Naive B cell (primary cell): ENCODE results near the gene AHI1. TPM values are rescaled to one million over a fixed set of nuclear protein-coding genes. Genes with fewer than 3 reads are reported as not detected.
"Not testable (repeated sequence)": the region's sequence is repeated elsewhere in the genome, so short reads cannot be mapped to it uniquely, and the experiment has no call there.

Experiments used
- ATAC-seq, 2 donors: fragments of 150-1000 bp; cut with Tn5 transposase; 2 replicates each; pipeline ENCODE4 v1.10.0; 2021; ENCODE audit warnings: low read depth in 2 of 2, mild to moderate bottlenecking in 2 of 2, moderate library complexity in 2 of 2
- DNase-seq: peaks from one replicate; pipeline ENCODE4 v3.0.0; 2022
- H3K27ac Mint-ChIP-seq, 6 donors: one replicate each; pipeline ENCODE4 v1.8.0; 2020 to 2022; ENCODE audit warnings: mild to moderate bottlenecking in 6 of 6, mixed read lengths in 6 of 6, moderate library complexity in 5 of 6, inconsistent platforms in 2 of 6
- H3K27me3 Mint-ChIP-seq, 3 donors: one replicate each; pipeline ENCODE4 v1.8.0; 2021 to 2022; ENCODE audit warnings: mixed read lengths in 3 of 3, mild to moderate bottlenecking in 1 of 3
- H3K36me3 Mint-ChIP-seq, 2 donors: one replicate each; pipeline ENCODE4 v1.8.0; 2020 to 2022; ENCODE audit warnings: mixed read lengths in 2 of 2, inconsistent platforms in 1 of 2, mild to moderate bottlenecking in 1 of 2
- H3K4me1 Mint-ChIP-seq, 3 donors: one replicate each; pipeline ENCODE4 v1.8.0; 2020 to 2022; ENCODE audit warnings: mixed read lengths in 3 of 3, inconsistent platforms in 1 of 3, mild to moderate bottlenecking in 1 of 3, moderate library complexity in 1 of 3
- H3K4me3 Mint-ChIP-seq, 8 donors: one replicate each; pipeline ENCODE4 v1.8.0; 2020 to 2022; ENCODE audit warnings: mild to moderate bottlenecking in 8 of 8, mixed read lengths in 8 of 8, moderate library complexity in 8 of 8, inconsistent platforms in 2 of 8
- H3K9me3 Mint-ChIP-seq, 7 donors: one replicate each; pipeline ENCODE4 v1.8.0; 2020 to 2022; ENCODE audit warnings: mixed read lengths in 7 of 7, mild to moderate bottlenecking in 5 of 7, inconsistent platforms in 2 of 7, moderate library complexity in 1 of 7
- polyA plus RNA-seq, 6 donors: library from polyadenylated mRNA; unstranded; fragments of 300-500 nt; fragmentation: Illumina TruSeq; gene quantifications; one replicate each; pipeline ENCODE4 v1.2.3, GENCODE V29; 2021; ENCODE audit warnings: low read depth in 6 of 6

The AHI1 gene
- polyA plus RNA-seq, 6 donors from 2014 or later = 2.5 to 7.8 (median 6.1) TPM; not detected in 1

DNA sequence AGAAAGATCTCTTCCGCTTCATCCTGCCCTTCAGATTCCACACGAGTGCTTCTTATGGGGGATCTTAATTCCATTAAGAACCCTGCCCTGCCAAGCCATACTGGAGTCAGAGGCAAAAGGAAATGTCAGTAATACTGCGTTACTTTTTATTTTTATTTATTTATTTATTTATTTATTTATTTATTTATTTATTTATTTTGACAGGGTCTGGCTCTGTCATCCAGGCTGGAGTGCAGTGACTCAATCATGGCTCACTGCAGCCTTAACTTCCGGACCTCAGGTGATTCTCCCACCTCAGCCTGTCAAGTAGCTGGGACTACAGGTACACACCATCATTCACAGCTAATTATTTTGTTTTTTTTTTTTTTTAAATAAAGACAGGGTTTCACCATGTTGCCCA lies 236.9 kb downstream of the AHI1 start:
- Mint-ChIP-seq H3K4me1 (peaks cover 0 to 3% (median 0%) of the 10 kb centered on the region in 3 donors), H3K36me3 (peaks cover 0 to under 1% of the 10 kb centered on the region in 2 donors), H3K27me3 (peaks cover 7 to 11% (median 7%) of the 10 kb centered on the region in 3 donors), H3K4me3 (no peak overlapping the region), H3K27ac (no peak overlapping the region), H3K9me3 (no peaks in the 10 kb centered on the region)
- ATAC-seq (no peak), DNase-seq (no peak)

GRCh38 chr6:135258970-135259369 lies 238.6 kb downstream of the AHI1 start:
- H3K4me1 Mint-ChIP-seq = no peaks in the 10 kb centered on the region
- no peak overlapping the region for H3K4me3 Mint-ChIP-seq
- H3K36me3 Mint-ChIP-seq = no peaks in the 10 kb centered on the region
- peaks cover 7 to 11% (median 7%) of the 10 kb centered on the region in 3 donors for H3K27me3 Mint-ChIP-seq
- no peak for DNase-seq
- no peak for ATAC-seq
- H3K9me3 Mint-ChIP-seq = no peaks in the 10 kb centered on the region
- no peak overlapping the region for H3K27ac Mint-ChIP-seq

DNA sequence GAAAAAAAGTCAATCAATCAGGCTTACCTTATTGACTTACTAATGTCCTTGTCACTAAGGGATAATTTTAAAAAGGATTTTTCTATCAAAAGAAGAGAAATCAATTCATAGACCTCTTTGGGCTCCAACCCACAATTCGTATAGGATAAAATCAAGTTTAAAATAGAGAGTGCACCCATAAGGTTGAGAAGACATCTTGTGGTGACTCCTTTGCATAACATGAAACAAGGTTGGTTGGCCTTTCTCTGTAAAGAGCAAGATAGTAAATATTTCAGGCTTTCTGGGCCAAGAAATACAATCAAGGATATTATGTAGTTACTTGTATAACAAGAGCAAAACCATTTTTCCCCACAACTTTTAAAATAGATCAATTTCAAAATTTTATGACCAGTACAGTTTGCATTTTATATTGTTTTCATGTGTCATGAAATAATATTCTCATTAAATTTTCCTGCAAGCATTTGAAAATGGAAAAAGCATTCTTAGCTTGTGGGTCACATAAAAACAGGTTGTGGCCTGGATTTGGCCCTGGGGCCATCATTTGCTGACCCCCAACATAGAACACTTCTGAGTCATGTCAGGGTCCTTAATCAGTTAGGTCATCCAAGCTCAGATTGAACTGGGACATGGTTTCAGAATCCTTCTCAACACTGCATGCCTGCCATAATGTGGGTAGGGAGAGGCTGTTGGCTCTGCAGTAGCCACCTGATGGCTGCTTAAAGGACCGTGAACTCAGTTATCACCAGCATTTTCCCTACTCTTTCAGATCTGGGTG lies 239.7 kb downstream of the AHI1 start:
- Mint-ChIP-seq H3K4me1 (no peaks in the 10 kb centered on the region), H3K4me3 (no peak overlapping the region), H3K9me3 (no peaks in the 10 kb centered on the region), H3K27ac (no peak overlapping the region), H3K36me3 (no peaks in the 10 kb centered on the region), H3K27me3 (peaks cover 3 to 11% (median 7%) of the 10 kb centered on the region in 3 donors)
- DNase-seq = no peak
- no peak for ATAC-seq

DNA sequence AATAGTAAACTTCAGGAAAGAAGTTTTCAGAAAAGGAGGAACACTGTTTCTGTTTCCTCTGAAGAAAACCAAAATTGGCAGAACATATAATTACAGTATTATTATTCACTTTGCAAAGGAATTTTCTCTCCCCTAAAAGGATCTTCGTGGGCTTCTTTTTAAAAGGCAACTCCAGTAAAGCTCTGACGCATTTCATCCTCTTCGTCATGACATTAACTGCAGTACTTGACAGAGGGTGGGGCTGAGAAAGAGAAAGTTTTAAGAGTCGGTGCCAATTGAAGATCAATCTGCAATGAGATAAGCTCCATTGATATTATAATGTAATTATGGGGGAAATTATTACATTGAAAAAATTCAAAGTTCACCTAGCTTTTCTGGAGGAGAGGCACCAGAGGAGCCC lies 240.7 kb downstream of the AHI1 start:
- Mint-ChIP-seq H3K27ac (no peak overlapping the region), H3K27me3 (peaks cover 0 to 11% (median 4%) of the 10 kb centered on the region in 3 donors), H3K9me3 (no peaks in the 10 kb centered on the region), H3K36me3 (no peaks in the 10 kb centered on the region), H3K4me3 (no peak overlapping the region), H3K4me1 (no peaks in the 10 kb centered on the region)
- no peak for ATAC-seq
- no peak for DNase-seq

DNA sequence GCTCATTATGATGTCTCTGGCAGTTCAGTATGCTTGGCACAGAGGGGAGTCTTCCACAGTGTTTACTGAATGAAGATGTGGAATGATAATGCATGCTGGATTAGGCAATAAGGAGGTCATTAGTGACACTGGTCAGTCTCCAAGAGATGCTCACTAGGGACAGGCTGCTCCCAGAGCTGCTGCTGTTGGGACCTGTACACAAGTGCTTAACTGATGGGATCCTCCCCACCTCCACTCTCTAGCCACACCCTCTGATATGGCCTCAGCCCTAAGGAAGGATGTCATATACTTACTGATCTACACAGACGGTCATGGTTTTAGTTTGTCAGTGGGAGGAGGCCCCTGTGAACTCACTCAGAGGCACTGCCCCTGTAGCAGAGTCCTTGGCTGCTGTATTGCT lies 243.1 kb downstream of the AHI1 start:
- ATAC-seq (no peak), DNase-seq (no peak)
- peaks cover 10 to 16% (median 14%) of the 10 kb centered on the region in 3 donors for H3K4me1 Mint-ChIP-seq
- no peak overlapping the region for H3K4me3 Mint-ChIP-seq
- peaks cover 0 to 3% (median 0%) of the 10 kb centered on the region in 3 donors for H3K27me3 Mint-ChIP-seq
- H3K9me3 Mint-ChIP-seq = no peaks in the 10 kb centered on the region
- no peak overlapping the region for H3K27ac Mint-ChIP-seq
- H3K36me3 Mint-ChIP-seq = no peaks in the 10 kb centered on the region

DNA sequence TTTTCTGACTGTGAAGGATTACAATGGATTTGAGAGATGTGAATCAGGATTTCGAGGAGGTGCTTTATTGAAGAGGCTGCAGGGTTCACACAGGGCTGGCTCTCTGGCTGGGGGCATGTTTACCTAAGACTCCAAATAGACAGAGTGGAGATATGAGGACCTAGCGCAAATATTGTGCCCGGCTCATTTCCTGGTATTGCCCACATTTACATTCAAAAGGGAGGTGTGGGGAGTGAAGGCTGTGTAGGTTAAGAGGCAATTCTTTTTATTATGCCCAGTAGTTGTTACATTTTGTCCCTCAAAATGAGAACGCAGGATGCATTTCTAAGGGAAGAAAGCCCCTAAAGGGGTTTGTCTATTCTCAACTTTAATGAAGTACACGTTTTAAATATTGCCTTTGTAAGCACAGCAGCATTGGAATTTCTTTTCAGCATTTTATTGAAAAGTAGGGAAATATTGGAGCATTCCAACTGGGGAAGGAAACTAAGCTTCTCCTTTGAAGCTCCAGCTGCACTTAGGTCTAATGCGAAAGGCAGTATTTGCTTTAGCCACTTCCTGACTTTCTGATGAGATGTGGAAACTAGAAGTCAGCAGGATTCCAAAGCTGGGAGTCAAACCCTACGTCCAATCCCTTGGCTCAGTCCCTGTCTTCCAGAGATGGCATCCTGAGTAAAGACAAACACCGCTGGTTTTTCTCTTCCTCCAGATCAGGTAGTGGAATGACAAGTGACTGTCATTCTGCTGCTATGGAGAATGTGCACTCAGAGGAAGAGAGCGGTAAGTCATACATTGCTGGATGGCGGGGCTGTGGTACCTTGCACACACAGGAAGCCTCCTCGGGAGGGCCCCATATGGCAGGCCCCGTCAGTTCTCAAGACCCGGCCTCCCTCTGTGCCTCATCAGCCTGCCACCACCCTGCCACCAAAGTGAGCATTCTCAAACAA lies 245.8 kb downstream of the AHI1 start:
- DNase-seq = no peak
- H3K27me3 Mint-ChIP-seq = no peaks in the 10 kb centered on the region
- H3K4me1 Mint-ChIP-seq = peaks cover 12 to 22% (median 16%) of the 10 kb centered on the region in 3 donors
- H3K4me3 Mint-ChIP-seq = no peak overlapping the region
- no peak for ATAC-seq
- no peak overlapping the region for H3K27ac Mint-ChIP-seq
- no peaks in the 10 kb centered on the region for H3K36me3 Mint-ChIP-seq
- H3K9me3 Mint-ChIP-seq = peaks cover 0 to 2% (median 0%) of the 10 kb centered on the region in 7 donors

DNA sequence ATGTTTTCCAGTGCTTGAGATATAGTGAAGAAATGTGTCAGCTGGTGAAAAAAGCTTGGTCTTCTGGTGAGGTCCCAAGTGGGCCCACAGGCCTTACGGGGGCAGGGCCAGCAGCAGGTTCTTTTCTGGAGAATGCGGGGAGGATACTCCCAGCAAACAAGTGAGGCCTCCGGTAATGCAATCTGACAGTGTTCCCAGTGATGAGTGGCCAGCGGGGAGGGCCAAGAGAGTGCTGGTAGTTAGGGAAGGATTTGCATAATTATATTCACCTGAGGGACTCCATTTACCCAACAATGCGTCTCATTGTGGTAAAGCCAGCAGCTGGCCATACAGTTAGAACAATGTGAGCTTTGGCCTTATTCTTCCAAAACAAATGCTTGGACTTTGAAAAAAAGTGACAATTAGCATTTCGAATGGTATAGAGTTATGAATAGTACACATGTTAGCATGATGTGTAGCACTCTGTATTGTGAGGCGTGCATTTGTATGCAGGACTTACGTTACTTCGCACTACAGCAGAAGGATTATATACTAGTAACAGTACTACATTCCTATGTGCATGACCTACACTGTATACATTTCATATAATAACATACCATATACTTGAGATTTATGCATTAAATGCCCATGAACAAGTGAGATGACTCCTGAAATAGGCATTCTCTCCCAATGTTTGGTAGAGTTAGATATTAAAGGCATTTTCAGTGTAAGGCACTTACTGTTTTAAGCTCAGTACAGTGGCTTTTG lies 246.6 kb downstream of the AHI1 start:
- Mint-ChIP-seq H3K36me3 (no peaks in the 10 kb centered on the region), H3K9me3 (peaks cover 0 to 2% (median 0%) of the 10 kb centered on the region in 7 donors), H3K27ac (peak overlapping the region in 1 of 6 donors; percentile 86), H3K4me3 (peak overlapping the region in 2 of 8 donors; percentile 21 to 35), H3K27me3 (no peaks in the 10 kb centered on the region), H3K4me1 (peaks cover 12 to 22% (median 16%) of the 10 kb centered on the region in 3 donors)
- DNase-seq = no peak
- ATAC-seq = no peak

- peak; percentile 13 for DNase-seq
- peaks cover 12 to 22% (median 16%) of the 10 kb centered on the region in 3 donors for H3K4me1 Mint-ChIP-seq
Observed at GRCh38 chr6:135250234-135250633, 247.3 kb downstream of the AHI1 start.

GRCh38 chr6:135246412-135247012 lies 251.0 kb downstream of the AHI1 start:
- not testable (repeated sequence) for H3K9me3 Mint-ChIP-seq, H3K27ac Mint-ChIP-seq, H3K36me3 Mint-ChIP-seq, DNase-seq, H3K4me3 Mint-ChIP-seq, ATAC-seq, H3K27me3 Mint-ChIP-seq
- H3K4me1 Mint-ChIP-seq = peaks cover 12 to 22% (median 16%) of the 10 kb centered on the region in 3 donors

More at GRCh38 chr6:135250234-135250633, 247.3 kb downstream of the AHI1 start:
- H3K36me3 Mint-ChIP-seq = no peaks in the 10 kb centered on the region
- ATAC-seq = peak; percentile 56 to 67
- H3K9me3 Mint-ChIP-seq = peaks cover 0 to 2% (median 0%) of the 10 kb centered on the region in 7 donors
- peak overlapping the region in 3 of 6 donors; percentile 24 to 86 (median 44) for H3K27ac Mint-ChIP-seq
- H3K4me3 Mint-ChIP-seq = peak overlapping the region in 3 of 8 donors; percentile 10 to 35 (median 21)
- H3K27me3 Mint-ChIP-seq = no peaks in the 10 kb centered on the region

GRCh38 chr6:135244805-135245204 lies 252.7 kb downstream of the AHI1 start:
- H3K4me3 Mint-ChIP-seq = no peak overlapping the region
- no peak for DNase-seq
- no peaks in the 10 kb centered on the region for H3K27me3 Mint-ChIP-seq
- H3K9me3 Mint-ChIP-seq = peaks cover 0 to 4% (median 0%) of the 10 kb centered on the region in 7 donors
- H3K36me3 Mint-ChIP-seq = no peaks in the 10 kb centered on the region
- ATAC-seq = no peak
- peaks cover 5 to 9% (median 5%) of the 10 kb centered on the region in 3 donors for H3K4me1 Mint-ChIP-seq
- no peak overlapping the region for H3K27ac Mint-ChIP-seq

GRCh38 chr6:135243871-135244796 lies 253.4 kb downstream of the AHI1 start:
- Mint-ChIP-seq H3K36me3 (no peaks in the 10 kb centered on the region), H3K27ac (no peak overlapping the region), H3K27me3 (no peaks in the 10 kb centered on the region), H3K4me3 (no peak overlapping the region), H3K4me1 (peaks cover 0 to 3% (median 0%) of the 10 kb centered on the region in 3 donors), H3K9me3 (peaks cover 0 to 4% (median 0%) of the 10 kb centered on the region in 7 donors)
- DNase-seq (no peak), ATAC-seq (no peak)

GRCh38 chr6:135240711-135241110 lies 256.8 kb downstream of the AHI1 start:
- ATAC-seq = no peak
- Mint-ChIP-seq H3K4me3 (no peak overlapping the region), H3K27me3 (no peaks in the 10 kb centered on the region), H3K36me3 (no peaks in the 10 kb centered on the region), H3K4me1 (no peaks in the 10 kb centered on the region), H3K27ac (no peak overlapping the region), H3K9me3 (peaks cover 0 to 2% (median 0%) of the 10 kb centered on the region in 7 donors)
- DNase-seq = no peak
